Activated CD4-positive, alpha-beta T cell treated with anti-CD3 and anti-CD28 coated beads for 24 hours (primary cell): ENCODE measurements around the gene ARL6IP4.
A peak's percentile ranks its signal among the peaks of the same experiment; 100 is the strongest.

Experiments
- DNase-seq, 2 donors: peaks; one replicate each; pipeline ENCODE4 v3.0.0-alpha.2; 2020; ENCODE audit warnings: low read depth in 2 of 2

The ARL6IP4 gene

GRCh38 chr12:122958198-122958888, 22.1 kb upstream of the ARL6IP4 start:
- no peak for DNase-seq

- DNase-seq, result no peak
These were observed 20.8 kb upstream of the ARL6IP4 start for GRCh38 chr12:122959566-122960192.

GRCh38 chr12:122960193-122960569, 20.3 kb upstream of the ARL6IP4 start:
- no peak for DNase-seq

DNA sequence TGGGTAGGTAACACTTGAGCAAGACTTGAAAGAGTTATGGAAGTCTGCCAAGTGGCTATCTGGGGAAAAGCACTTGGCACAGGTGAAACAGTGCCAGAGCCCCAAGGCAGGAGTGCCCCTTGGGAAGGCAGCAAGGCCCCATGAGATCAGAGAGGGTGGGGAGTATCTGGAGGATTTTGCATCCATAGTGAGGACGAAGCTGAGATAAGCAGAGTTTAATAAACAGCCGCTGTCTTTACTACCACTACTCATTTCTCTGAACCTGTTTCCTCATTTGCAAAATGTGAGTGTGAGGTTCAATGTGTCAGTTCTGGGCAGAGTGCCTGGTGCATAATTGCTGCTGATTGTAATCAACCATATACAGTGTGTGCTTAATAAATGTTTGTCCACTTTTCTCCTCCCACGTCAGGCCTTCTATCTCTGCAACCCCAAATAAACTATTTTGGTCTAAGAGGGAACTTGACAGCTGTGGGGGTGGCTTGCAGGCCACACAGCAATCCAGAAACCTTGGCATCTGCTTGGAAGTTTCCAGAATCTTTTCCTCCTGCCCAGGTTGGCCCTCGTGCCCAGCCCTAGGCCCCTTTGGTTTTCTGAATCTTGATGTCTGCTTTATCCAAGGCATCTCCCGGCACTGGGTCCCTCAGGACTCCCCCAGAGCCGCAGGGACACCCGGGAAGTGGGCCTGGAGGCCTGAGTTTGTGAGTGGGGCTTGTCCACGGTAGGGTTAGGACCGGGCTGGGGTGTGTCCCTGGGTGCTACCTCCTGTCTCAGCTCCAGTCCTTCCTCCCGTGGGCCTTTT, 18.8 kb upstream of the ARL6IP4 start:
- DNase-seq, result no peak

DNA sequence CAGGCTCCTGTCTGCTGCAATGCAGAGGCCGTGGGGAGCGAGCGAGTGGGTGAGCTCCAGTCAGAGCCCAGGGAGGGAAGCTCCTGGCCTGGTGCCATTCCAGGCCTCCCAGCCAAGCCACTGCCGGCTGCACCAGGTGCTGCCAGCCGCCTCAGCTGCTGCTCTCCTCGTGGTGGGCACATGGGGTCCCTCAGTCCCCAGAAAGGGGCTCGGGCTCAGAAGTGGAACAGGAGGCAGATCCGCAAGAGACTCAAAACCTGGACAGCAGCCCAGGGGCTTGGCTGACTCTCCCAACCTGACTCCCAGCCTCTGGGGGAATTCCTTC, 16.6 kb upstream of the ARL6IP4 start:
- DNase-seq, result no peak

- no peak for DNase-seq
These were observed 15.8 kb upstream of the ARL6IP4 start for GRCh38 chr12:122964439-122965257.

DNA sequence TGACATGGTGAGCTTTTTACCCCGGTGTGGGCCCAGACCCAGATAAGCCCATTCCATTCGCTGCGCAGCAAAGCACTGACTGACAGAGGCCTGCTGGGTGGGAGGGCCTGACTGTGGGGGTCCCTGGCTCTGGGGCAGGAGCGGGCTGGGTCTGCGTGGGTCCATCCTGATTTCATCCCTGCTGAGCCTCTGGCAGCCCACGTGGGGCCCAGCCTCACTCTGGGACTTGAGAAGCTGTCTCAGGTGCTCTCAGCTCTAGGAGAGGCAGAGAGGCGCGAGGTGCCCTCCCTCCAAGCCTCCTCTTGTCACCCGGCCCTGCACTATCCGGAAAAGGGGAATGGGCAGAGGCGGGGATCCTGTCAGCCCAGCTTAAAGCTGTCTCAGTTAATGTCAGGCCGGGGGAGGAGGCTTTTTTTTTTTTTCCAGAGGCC, 15.1 kb upstream of the ARL6IP4 start:
- DNase-seq, result no peak

DNA sequence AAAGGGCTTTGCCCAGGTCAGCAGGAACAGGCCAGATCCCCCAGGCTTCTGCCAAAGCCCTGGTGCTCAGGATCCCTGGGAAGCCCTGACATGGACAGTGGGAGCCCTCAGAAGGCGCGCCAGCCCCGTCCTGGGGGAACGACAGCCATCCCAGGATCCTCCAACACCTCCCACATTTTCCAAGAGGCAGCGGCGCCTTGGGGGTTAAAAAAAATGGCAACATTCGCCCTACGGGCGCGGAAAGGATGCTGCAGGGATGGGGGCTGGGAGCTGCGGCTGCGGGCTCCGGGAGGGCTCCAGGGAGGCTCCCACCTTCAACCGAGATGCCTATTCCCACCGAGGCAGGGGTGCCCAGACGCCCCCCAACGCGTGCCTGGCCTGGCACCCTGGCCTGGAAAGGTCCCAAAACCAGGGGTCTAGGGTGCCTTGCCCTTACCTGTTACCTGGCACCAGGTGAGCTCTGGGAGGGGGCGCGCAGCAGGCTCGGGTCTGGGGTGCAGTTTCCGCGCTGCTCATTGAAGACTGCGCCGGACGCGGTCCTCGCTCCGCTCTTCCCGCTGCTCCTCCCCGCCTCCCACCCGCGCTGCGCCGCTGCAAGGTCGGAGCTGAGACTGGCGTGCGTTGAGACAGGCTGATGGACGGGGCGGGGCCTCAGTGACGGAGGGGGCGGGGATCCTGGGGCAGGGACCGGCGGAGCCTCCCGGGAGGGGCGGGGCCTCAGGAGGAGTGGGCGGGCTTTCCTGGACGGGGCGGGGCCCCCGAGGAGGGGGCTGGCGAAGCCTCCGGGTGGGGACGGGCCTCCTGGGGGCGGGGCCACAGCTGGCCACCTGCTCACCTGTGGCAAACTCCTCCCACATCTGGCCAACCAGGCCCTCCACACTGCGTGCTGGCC, 14.4 kb upstream of the ARL6IP4 start, which contains the start of gene ABCB9:
ABCB9 (minus strand) TSS at position 613 of the 892 bp plus-strand sequence. CDS start 6,228 bp downstream, outside the sequence.
- DNase-seq, result peak; percentile 94 to 98

DNA sequence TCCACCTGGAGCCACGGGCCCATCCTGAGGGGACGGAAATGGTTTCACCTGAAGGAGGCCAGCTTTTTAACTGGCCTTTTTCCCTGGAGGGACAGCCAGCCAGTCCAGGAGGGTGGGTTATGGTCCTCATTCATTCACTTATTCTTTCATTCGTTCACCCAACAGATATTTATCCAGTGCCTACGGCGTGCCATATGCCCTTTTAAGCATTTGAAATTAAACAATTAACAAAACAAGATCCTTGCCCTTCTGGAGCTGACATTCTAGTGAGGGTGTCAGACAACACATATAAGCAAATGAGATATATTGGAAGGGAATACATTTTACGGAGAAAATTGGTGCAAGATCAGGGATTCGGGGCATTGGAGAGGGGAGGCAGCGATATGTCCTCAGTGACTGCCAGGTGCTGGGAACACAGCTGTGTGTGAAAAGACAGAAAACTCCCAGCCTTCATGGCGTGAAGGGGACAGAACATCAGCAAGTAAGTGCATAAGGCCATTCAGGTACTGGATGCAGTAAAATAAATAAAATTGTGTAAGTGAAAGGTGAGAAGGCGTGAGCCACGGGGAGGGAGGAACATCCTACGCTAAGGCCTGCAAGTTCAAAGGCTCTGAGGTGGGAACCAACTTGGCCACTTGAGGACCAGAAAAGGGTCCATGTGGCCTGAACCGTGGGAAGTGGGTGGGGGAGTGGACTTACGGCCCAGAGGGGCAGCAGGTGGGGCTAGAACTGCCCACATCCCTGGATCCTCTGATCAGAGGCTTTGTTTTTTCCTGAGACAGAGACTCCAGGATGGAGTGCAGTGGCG, 13.5 kb upstream of the ARL6IP4 start:
- DNase-seq, result no peak

- DNase-seq, result no peak
These were observed 12.4 kb upstream of the ARL6IP4 start for GRCh38 chr12:122968104-122968503.

- DNase-seq, result no peak
These were observed 10.8 kb upstream of the ARL6IP4 start for GRCh38 chr12:122969676-122970075.

DNA sequence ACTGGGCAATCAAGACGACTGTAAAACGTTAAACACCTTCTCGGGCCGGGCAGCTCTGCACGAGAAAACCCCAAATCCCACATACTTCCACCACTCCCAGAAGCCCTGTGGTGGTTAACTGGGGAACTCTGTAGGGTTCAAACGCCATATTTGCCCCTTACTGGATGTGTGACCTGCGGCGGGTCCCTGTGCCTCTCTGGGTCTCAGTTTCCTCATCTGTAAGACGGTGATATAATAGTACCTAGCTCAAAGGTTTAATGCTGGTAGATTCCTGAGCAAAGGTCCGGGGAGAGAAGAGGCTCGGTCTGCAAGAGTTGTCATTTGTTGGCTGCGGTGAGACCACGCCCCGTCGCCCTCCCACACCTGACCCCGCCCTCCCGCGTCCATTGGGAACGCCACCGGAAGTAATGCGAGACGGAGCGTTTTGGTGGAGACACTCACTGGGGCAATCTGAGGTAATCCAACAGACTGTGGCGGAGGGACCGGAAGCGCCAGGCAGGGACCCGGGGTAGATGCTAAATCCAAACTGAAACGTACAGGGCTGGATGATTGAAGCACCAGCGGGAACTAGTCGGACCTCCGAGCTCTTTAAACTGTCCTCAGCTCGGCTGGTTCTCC, 6.1 kb upstream of the ARL6IP4 start:
- DNase-seq, result peak; percentile 99

DNA sequence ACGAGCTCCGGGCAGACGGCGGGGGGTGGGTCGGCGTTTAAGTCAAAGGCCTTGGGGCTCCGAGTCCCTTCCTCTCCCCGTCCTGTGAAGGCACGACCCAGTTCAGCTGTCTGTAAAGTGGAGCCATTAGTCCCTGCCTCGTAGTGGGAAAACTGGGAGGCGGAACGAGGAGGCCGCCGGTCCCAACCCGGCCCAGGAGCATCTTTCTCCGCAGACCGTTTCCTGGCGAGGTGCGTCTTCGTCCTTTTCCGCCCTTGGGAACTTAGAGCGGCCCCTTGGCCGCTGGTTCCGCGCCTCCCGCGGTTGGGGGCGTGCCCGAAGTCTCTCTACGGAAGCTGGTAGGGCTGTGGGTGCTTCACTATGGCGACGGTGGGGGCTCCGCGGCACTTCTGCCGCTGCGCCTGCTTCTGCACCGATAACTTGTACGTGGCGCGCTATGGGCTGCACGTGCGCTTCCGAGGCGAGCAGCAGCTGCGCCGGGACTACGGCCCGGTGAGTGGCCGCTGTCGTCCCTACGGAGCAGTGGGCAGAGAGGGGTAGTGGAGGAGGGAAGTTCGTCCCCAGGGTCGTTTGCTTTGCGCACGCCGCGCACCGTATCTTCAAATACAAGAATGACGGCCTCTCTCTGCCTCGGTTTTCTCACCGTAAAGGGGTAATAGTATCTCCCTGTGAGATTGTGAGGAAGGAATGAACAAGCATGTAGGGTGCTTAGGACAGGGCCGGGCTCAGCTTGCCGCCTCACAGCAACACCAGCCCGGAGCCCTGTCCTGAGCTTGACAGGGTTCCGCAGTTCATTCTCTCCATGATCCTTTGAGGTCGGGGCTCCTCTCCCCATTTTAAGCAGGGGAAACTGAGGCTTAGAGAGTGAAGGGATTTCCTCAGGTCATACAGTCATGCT, 5.3 kb upstream of the ARL6IP4 start, which contains the start of gene OGFOD2:
OGFOD2 (plus strand) TSS at position 353 of the 898 bp plus-strand sequence; CDS start at position 361, 8 bp downstream.
- DNase-seq, result peak; percentile 87 to 89

DNA sequence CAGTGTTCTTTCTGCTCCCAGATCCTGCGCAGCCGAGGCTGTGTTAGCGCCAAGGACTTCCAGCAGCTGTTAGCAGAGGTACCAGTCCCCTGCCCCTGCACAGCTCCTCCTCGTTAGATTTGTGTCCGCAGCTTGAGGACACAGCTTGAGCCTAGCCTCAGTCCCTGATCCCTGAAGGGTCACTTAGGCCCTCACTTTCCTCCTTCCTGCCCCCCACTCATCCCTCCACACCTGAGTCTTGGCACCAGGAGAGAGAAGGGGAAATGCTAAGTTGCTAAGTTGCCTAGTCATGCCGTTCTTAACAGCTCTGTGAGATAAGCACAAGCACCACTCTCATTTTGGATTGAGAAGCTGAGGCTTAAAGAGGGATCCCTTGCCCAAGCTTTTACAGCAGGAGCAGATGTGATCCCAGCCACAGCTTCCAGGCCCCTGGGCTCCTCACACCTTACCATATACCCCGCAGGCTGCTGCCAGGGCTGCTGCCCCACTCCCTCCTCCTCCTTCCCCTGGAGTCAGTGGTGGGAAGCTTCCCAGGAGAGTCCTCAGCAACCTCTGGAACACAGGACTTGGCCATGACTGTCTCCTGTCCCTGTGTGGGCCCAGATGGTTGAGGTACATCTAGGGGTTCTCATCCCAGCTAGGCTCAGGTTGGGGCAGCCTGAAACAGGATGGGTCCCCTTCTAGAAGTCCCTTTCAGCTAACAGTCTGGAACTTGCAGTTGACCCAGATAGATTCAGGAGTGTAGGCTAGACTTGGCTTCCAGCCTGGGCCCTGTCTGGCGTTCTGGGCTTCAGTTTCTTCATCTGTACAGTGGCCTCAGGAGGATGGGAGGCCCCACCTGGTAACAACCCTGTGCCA, 4.5 kb upstream of the ARL6IP4 start:
- DNase-seq, result no peak

DNA sequence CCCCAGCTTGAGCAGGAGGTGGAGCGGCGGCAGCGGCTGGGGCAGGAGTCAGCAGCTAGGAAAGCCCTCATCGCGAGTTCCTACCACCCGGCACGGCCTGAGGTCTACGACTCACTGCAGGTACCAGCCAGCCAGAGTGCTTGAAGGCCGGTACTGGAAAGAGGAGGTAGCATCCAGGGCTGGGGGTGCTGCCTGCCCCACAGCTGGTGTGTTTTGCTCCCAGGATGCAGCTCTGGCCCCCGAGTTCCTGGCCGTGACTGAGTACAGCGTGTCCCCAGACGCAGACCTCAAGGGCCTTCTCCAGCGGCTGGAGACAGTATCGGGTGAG, 3.9 kb upstream of the ARL6IP4 start:
- DNase-seq, result no peak

DNA sequence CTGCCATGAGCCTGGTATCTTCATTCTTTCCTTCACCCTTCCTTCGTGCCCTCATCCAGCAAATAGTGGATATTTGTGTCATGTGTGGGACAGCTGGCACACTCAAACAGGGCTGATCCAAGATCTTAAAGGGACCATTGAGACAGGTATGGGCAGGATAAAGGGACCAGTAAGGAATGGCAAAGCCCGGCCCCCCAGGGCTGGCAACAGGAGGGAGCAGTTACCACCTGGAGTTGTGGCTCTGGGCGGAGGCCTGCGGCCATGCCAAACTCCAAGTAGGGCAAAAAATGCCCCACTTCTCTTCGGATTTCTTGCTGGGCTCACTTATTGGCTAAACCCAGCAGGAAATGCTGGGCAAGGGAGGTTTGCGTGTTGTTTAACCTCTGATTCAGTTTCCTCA, 3.3 kb upstream of the ARL6IP4 start:
- DNase-seq, result no peak

- DNase-seq, result no peak
These were observed 2.7 kb upstream of the ARL6IP4 start for GRCh38 chr12:122977655-122978392.
